H1 (cell line): Measurements from ENCODE around the gene VSNL1. TPM values are rescaled to one million over a fixed set of nuclear protein-coding genes. Genes with fewer than 3 reads are reported as not detected.

ENCODE experiments used
- POLR2A ChIP-seq, 2 experiments: IDR thresholded peaks; 1 replicate in 1 of 2; 2 replicates in 1 of 2; pipeline ENCODE4 v1.6.1; 2011; ENCODE audit warnings: low read depth in 2 of 2, low read length in 2 of 2, mild to moderate bottlenecking in 2 of 2; ENCODE audit errors: control extremely low read depth in 1 of 2
- SRF ChIP-seq: IDR thresholded peaks from 2 replicates; pipeline ENCODE4 v1.6.1; 2011; ENCODE audit warnings: mild to moderate bottlenecking, low read depth, low read length, moderate library complexity
- polyA plus RNA-seq, 7 experiments: library from polyadenylated mRNA; depleted of rRNA in 3 of 7; stranded (reverse) in 5 of 7; unstranded in 2 of 7; fragments of >200 nt in 5 of 7; fragments of 200-250 nt in 2 of 7; gene quantifications; 1 replicate in 5 of 7; 2 replicates in 1 of 7; 4 replicates in 1 of 7; pipeline versions ENCODE4 v1.2.1 to v1.2.3, GENCODE V29; 2011 to 2013; ENCODE audit warnings: missing spikeins in 2 of 7, mixed read lengths in 2 of 7
- total RNA-seq: library from RNA; stranded (reverse); fragmentation: NEBNext Ultra II Directional; extraction: Animal tissue kit (Norgen Biotek cat#: 25700); gene quantifications from 2 replicates; pipeline ENCODE4 v1.2.1, GENCODE V29; 2021

Gene VSNL1
- total and polyA plus RNA-seq, 2 of the 8 experiments (the other 6 are each of a cell fraction or from before 2014, with no cell fraction given), result 49.4 to 108 TPM

DNA sequence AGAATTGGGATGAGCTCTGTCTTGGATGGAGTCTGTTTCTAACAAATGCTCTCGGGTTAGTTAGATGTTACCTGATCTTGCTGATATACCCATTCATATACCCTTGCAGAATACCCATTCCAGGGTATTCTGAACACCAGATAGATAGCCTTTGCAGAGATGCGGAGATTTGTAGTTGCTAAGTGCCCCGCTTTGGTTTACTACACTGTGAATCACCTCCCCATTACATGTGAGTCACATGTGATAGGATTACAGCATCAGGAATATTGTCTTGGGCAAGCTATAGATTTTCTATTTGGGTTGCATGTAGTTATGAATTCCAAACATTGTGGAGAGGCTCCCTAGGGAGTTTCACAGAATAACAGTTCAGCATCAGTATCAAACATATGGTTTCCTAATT lies 3.8 kb downstream of the VSNL1 start (continued):
- TF ChIP-seq SRF, result no peak
- TF ChIP-seq POLR2A (IDR thresholded peaks at IDR 0.05; ENCODE audit: control extremely low read depth in 1 of 2, low read depth in 2 of 2, low read length in 2 of 2), result no peak
